H1 (cell line): ENCODE results near the gene REM2. TPM values are rescaled to one million over a fixed set of nuclear protein-coding genes. Genes with fewer than 3 reads are reported as not detected.

Experiments
- BACH1 ChIP-seq: IDR thresholded peaks from 2 replicates; pipeline ENCODE4 v1.6.1; 2012; ENCODE audit warnings: low read length, improper control_type of control experiment
- CBX8 ChIP-seq: fragments of 300-800, 300-1000 bp; sonication (generic); IDR thresholded peaks from 2 replicates; pipeline ENCODE4 v1.7.1; 2016; ENCODE audit warnings: low read depth, low read length, borderline replicate concordance
- CEBPB ChIP-seq: IDR thresholded peaks from 2 replicates; pipeline ENCODE4 v1.6.1; 2012; ENCODE audit warnings: low read depth, low read length
- CHD1 ChIP-seq: IDR thresholded peaks from 2 replicates; pipeline ENCODE4 v1.6.1; 2012; ENCODE audit warnings: low read depth, low read length, improper control_type of control experiment
- CREB1 ChIP-seq: IDR thresholded peaks from 2 replicates; pipeline ENCODE4 v1.6.1; 2012; ENCODE audit warnings: inconsistent platforms
- EGR1 ChIP-seq: IDR thresholded peaks from 2 replicates; pipeline ENCODE4 v1.6.1; 2011; ENCODE audit warnings: low read depth, low read length, borderline replicate concordance
- FOSL1 ChIP-seq: IDR thresholded peaks from 2 replicates; pipeline ENCODE4 v1.6.1; 2011; ENCODE audit warnings: mild to moderate bottlenecking, low read depth, low read length, moderate library complexity; ENCODE audit not compliant: insufficient read depth
- HDAC6 ChIP-seq: IDR thresholded peaks from one replicate; pipeline ENCODE4 v1.7.1; 2012; ENCODE audit warnings: low read depth, mild to moderate bottlenecking, inconsistent platforms, low read length, moderate library complexity
- JUN ChIP-seq: IDR thresholded peaks from 2 replicates; pipeline ENCODE4 v1.6.1; 2011; ENCODE audit warnings: low read depth, mild to moderate bottlenecking, improper control_type of control experiment, low read length
- NANOG ChIP-seq: IDR thresholded peaks from 2 replicates; pipeline ENCODE4 v1.6.1; 2011; ENCODE audit warnings: low read length, low read depth, mild to moderate bottlenecking, inconsistent platforms; ENCODE audit not compliant: insufficient read depth, poor library complexity, severe bottlenecking
- NRF1 ChIP-seq: IDR thresholded peaks from 2 replicates; pipeline ENCODE4 v1.6.1; 2011; ENCODE audit warnings: mild to moderate bottlenecking, low read depth, low read length, improper control_type of control experiment
- POU5F1 ChIP-seq: IDR thresholded peaks from 2 replicates; pipeline ENCODE4 v1.6.1; 2011; ENCODE audit warnings: low read depth, mild to moderate bottlenecking, low read length, moderate library complexity
- RNF2 ChIP-seq: fragments of 200-900, 300-1000 bp; sonication (generic); IDR thresholded peaks from 2 replicates; pipeline ENCODE4 v1.7.1; 2016; ENCODE audit warnings: borderline replicate concordance, low read depth, mild to moderate bottlenecking, antibody characterized with exemption, low read length; ENCODE audit not compliant: poor library complexity, severe bottlenecking; ENCODE audit errors: missing control alignments
- SIX5 ChIP-seq: IDR thresholded peaks from 2 replicates; pipeline ENCODE4 v1.6.1; 2011; ENCODE audit warnings: mild to moderate bottlenecking, low read depth, low read length
- SP2 ChIP-seq: IDR thresholded peaks from 2 replicates; pipeline ENCODE4 v1.6.1; 2012; ENCODE audit warnings: mild to moderate bottlenecking, low read length, inconsistent platforms
- SP4 ChIP-seq: IDR thresholded peaks from 2 replicates; pipeline ENCODE4 v1.6.1; 2012; ENCODE audit warnings: low read length, inconsistent platforms
- TBP ChIP-seq: IDR thresholded peaks from 2 replicates; pipeline ENCODE4 v1.6.1; 2011; ENCODE audit warnings: low read depth, low read length, improper control_type of control experiment
- TEAD4 ChIP-seq: IDR thresholded peaks from 2 replicates; pipeline ENCODE4 v1.6.1; 2012; ENCODE audit warnings: low read depth, low read length, inconsistent platforms, mixed read lengths
- YY1 ChIP-seq: IDR thresholded peaks from 2 replicates; pipeline ENCODE4 v1.6.1; 2011; ENCODE audit warnings: low read depth, mild to moderate bottlenecking, low read length
- ZNF274 ChIP-seq: IDR thresholded peaks from 2 replicates; pipeline ENCODE4 v1.7.0; 2012; ENCODE audit warnings: low read length, borderline replicate concordance; ENCODE audit errors: extremely low read depth
- polyA plus RNA-seq, 7 experiments: library from polyadenylated mRNA; depleted of rRNA in 3 of 7; stranded (reverse) in 5 of 7; unstranded in 2 of 7; fragments of >200 nt in 5 of 7; fragments of 200-250 nt in 2 of 7; gene quantifications; 1 replicate in 5 of 7; 2 replicates in 1 of 7; 4 replicates in 1 of 7; pipeline versions ENCODE4 v1.2.1 to v1.2.3, GENCODE V29; 2011 to 2013; ENCODE audit warnings: missing spikeins in 2 of 7, mixed read lengths in 2 of 7
- total RNA-seq: library from RNA; stranded (reverse); fragmentation: NEBNext Ultra II Directional; extraction: Animal tissue kit (Norgen Biotek cat#: 25700); gene quantifications from 2 replicates; pipeline ENCODE4 v1.2.1, GENCODE V29; 2021
- TF ChIP-seq, protein P1 (sequence below): IDR thresholded peaks from 2 replicates; pipeline ENCODE4 v1.6.1; 2011; ENCODE audit warnings: low read depth, mild to moderate bottlenecking, low read length; ENCODE audit not compliant: insufficient read depth
- TF ChIP-seq, protein P2 (sequence below): IDR thresholded peaks from 2 replicates; pipeline ENCODE4 v1.6.1; 2012; ENCODE audit warnings: low read length, inconsistent platforms
- TF ChIP-seq, protein P3 (sequence below): IDR thresholded peaks from 2 replicates; pipeline ENCODE4 v1.6.1; 2012; ENCODE audit warnings: inconsistent platforms

REM2 gene
- total and polyA plus RNA-seq, 2 of the 8 experiments (the other 6 are each of a cell fraction or from before 2014, with no cell fraction given) = 1.00 to 1.1 TPM

DNA sequence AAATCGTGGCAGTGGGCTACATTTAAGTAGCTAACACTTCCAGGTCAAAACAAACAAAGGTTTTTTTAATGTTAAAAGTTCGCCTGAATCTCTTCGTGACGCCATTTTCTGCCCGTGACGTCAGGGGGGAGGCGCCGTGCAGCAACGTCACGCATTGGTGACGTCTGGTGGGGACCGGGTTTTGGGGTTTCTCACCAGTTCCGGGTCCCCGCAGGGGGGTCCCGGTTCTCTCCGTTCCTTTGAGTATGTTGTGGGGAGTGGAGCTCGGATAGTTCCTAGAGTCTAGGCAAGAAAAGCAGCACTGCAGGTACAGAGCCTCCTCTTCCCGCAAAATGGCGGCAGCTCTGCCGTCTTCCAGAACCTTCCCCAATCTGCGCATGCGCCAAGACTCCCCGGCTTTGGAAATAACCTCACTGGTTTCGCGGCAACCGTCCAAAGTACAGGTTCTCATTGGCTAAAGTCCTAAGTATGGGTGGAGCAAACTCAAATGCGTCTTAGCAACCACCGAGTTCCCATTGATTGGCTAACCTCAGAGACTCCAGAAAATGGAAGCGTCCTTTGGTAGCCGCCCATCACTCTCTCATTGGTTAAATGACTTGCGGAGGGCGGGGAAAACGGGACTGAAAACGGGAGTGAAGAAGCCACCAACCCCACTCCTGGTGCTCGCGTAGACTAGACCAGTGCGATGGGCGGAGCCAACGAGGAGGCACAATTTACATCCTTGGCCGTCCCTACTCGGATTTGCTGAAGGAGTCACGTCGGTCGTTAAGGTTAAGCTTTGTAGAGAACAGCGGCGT, 36.0 kb downstream of the REM2 start, which contains the start of gene RBM23 (continued):
- TF ChIP-seq TBP = peak; percentile 75
- TF ChIP-seq ZNF274 = no peak
- peak; percentile 78; the same call in 1 of the 2 replicates for TF ChIP-seq SP4
- TF ChIP-seq NANOG = peak; percentile 9
- TF ChIP-seq CHD1 = 0 out of 2 replicates have a peak, but pooled peaks have one; percentile 54
- no peak for TF ChIP-seq BACH1
- TF ChIP-seq NRF1 = peak; percentile 86
- peak; percentile 96 for TF ChIP-seq YY1
- TF ChIP-seq RNF2 = no peak
- peak; percentile 100 for TF ChIP-seq CREB1
- no peak for TF ChIP-seq HDAC6
- TF ChIP-seq EGR1 = no peak
- TF ChIP-seq, protein P1, sequence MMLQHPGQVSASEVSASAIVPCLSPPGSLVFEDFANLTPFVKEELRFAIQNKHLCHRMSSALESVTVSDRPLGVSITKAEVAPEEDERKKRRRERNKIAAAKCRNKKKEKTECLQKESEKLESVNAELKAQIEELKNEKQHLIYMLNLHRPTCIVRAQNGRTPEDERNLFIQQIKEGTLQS = peak; percentile 60; the same call in 1 of the 2 replicates
- TF ChIP-seq TEAD4 = no peak
- TF ChIP-seq, protein P2, sequence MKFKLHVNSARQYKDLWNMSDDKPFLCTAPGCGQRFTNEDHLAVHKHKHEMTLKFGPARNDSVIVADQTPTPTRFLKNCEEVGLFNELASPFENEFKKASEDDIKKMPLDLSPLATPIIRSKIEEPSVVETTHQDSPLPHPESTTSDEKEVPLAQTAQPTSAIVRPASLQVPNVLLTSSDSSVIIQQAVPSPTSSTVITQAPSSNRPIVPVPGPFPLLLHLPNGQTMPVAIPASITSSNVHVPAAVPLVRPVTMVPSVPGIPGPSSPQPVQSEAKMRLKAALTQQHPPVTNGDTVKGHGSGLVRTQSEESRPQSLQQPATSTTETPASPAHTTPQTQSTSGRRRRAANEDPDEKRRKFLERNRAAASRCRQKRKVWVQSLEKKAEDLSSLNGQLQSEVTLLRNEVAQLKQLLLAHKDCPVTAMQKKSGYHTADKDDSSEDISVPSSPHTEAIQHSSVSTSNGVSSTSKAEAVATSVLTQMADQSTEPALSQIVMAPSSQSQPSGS = peak; percentile 78; the same call in 1 of the 2 replicates
- no peak for TF ChIP-seq CBX8
- TF ChIP-seq SIX5 = no peak
- no peak for TF ChIP-seq POU5F1
- no peak for TF ChIP-seq CEBPB
- TF ChIP-seq FOSL1 = no peak
- TF ChIP-seq, protein P3, sequence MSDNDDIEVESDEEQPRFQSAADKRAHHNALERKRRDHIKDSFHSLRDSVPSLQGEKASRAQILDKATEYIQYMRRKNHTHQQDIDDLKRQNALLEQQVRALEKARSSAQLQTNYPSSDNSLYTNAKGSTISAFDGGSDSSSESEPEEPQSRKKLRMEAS = peak; percentile 14; the same call in 1 of the 2 replicates
- TF ChIP-seq JUN = no peak
- TF ChIP-seq SP2 = no peak
